DND-41 (cell line): ENCODE data around the gene SPARC.

ENCODE experiments used
- ATAC-seq: fragments of 200-7000 bp; cut with Tn5 transposase; 3 replicates; pipeline ENCODE4 v1.9.1; 2021; ENCODE audit warnings: low read depth; ENCODE audit not compliant: insufficient read depth
- DNase-seq: peaks from one replicate; pipeline ENCODE4 v3.0.0-alpha.2; 2020
- H2AFZ ChIP-seq: 2 replicates; pipeline ENCODE4 v1.6.0; 2012; ENCODE audit warnings: low read depth, low read length
- H3K27ac ChIP-seq: 2 replicates; pipeline ENCODE4 v1.5.1; 2012; ENCODE audit warnings: low read length, inconsistent platforms
- H3K27me3 ChIP-seq: fragments of 200-600 bp; sonication (generic); 2 replicates; pipeline ENCODE4 v1.6.0; 2012; ENCODE audit warnings: low read length, mild to moderate bottlenecking, inconsistent platforms; ENCODE audit not compliant: insufficient read depth, poor library complexity
- H3K36me3 ChIP-seq: 2 replicates; pipeline ENCODE4 v1.5.1; 2012; ENCODE audit warnings: low read length, inconsistent platforms; ENCODE audit not compliant: insufficient read depth
- H3K4me1 ChIP-seq: 2 replicates; pipeline ENCODE4 v1.5.1; 2012; ENCODE audit warnings: mild to moderate bottlenecking, low read length; ENCODE audit not compliant: insufficient read depth
- H3K4me2 ChIP-seq: 2 replicates; pipeline ENCODE4 v1.6.0; 2012; ENCODE audit warnings: mild to moderate bottlenecking, moderate library complexity, low read length, inconsistent platforms; ENCODE audit not compliant: insufficient read depth
- H3K4me3 ChIP-seq, 2 experiments: fragments of 200-600 bp in 1 of 2; shearing (Covaris generic) in 1 of 2; 2 replicates each; pipeline ENCODE4 v1.5.1; 2012 to 2016; ENCODE audit warnings: inconsistent platforms in 2 of 2, low read length in 2 of 2, mild to moderate bottlenecking in 2 of 2, low read depth in 1 of 2, moderate library complexity in 1 of 2
- H3K79me2 ChIP-seq: 2 replicates; pipeline ENCODE4 v1.6.0; 2012; ENCODE audit warnings: low read length, inconsistent platforms; ENCODE audit not compliant: insufficient read depth
- H3K9ac ChIP-seq: 2 replicates; pipeline ENCODE4 v1.6.0; 2012; ENCODE audit warnings: low read depth, mild to moderate bottlenecking, inconsistent platforms, low read length, moderate library complexity
- H3K9me3 ChIP-seq: 2 replicates; pipeline ENCODE4 v1.5.1; 2012; ENCODE audit warnings: low read length, moderate library complexity, mild to moderate bottlenecking, inconsistent platforms; ENCODE audit not compliant: insufficient read depth, severe bottlenecking
- H4K20me1 ChIP-seq: 2 replicates; pipeline ENCODE4 v1.6.0; 2012; ENCODE audit warnings: low read length; ENCODE audit not compliant: insufficient read depth
- EZH2 ChIP-seq: IDR thresholded peaks from 3 replicates; pipeline ENCODE4 v1.6.1; 2012; ENCODE audit warnings: borderline replicate concordance, low read depth, mild to moderate bottlenecking, moderate library complexity, low read length, inconsistent platforms; ENCODE audit not compliant: severe bottlenecking
- TF ChIP-seq, protein P1 (sequence below): IDR thresholded peaks from 2 replicates; pipeline ENCODE4 v1.5.1; 2012; ENCODE audit warnings: borderline replicate concordance, low read length, moderate library complexity, mild to moderate bottlenecking; ENCODE audit not compliant: poor library complexity, severe bottlenecking; ENCODE audit errors: extremely low read depth

The SPARC gene

DNA sequence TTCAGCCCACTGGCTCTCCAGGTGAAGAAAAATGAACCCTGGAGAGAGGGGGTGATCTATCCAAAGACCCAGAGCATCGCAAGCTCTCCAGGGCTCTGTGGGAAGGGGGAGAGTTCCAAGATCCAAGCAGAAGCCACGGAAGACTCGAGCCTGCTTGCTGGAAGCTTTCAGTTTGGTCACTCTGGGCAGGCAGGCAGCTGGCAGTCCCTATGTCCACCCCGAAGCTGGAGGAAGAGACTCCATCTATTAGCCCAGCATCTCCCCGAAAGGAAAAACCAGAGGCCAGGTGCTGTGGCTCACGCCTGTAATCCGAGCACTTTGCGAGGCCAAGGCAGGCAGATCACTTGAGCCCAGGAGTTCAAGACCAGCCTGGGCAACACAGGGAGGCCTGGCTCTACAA, 10.7 kb upstream of the SPARC start:
- Histone ChIP-seq H4K20me1 (no peaks in the 10 kb centered on the region), H2AFZ (no peak overlapping the region), H3K4me2 (no peak overlapping the region), H3K9ac (no peak overlapping the region), H3K27ac (no peak overlapping the region), H3K9me3 (no peaks in the 10 kb centered on the region), H3K4me1 (no peaks in the 10 kb centered on the region), H3K79me2 (no peaks in the 10 kb centered on the region), H3K27me3 (peaks cover under 1% of the 10 kb centered on the region), H3K4me3 (no peak overlapping the region), H3K36me3 (no peaks in the 10 kb centered on the region)
- no peak for ATAC-seq
- no peak for TF ChIP-seq EZH2
- TF ChIP-seq, protein P1, sequence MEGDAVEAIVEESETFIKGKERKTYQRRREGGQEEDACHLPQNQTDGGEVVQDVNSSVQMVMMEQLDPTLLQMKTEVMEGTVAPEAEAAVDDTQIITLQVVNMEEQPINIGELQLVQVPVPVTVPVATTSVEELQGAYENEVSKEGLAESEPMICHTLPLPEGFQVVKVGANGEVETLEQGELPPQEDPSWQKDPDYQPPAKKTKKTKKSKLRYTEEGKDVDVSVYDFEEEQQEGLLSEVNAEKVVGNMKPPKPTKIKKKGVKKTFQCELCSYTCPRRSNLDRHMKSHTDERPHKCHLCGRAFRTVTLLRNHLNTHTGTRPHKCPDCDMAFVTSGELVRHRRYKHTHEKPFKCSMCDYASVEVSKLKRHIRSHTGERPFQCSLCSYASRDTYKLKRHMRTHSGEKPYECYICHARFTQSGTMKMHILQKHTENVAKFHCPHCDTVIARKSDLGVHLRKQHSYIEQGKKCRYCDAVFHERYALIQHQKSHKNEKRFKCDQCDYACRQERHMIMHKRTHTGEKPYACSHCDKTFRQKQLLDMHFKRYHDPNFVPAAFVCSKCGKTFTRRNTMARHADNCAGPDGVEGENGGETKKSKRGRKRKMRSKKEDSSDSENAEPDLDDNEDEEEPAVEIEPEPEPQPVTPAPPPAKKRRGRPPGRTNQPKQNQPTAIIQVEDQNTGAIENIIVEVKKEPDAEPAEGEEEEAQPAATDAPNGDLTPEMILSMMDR, result no peak
- no peak for DNase-seq

DNA sequence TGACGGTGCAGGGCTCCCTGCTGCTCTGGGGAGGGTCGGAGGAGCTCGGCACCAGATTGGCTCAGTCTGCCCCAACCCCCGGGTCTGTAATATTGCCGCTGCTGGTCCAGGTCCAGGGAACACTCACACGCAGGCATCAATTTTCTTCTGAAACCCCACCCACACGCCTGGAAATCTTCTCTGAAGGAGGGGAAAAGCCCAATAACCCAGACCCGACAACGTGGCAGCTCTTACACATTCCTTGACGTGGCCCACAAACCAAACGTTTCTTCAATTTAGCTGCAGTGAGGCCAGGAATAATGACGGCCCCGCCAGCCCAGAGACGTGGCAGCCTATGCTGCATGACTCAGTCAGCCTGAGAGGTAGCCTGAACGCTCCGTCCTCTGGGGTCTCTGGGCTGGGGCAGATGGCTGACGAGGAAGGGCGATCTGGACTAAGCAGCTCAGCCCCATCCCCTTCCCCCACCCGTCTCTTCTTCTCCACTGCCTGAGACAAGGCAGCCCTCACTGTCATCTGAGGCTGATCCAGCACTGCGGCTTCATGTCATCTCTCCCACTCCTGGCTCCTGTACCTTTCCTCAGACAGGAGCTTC, 9.9 kb upstream of the SPARC start:
- Histone ChIP-seq H3K36me3 (no peaks in the 10 kb centered on the region), H3K9ac (no peak overlapping the region), H4K20me1 (no peaks in the 10 kb centered on the region), H3K4me3 (no peak overlapping the region), H3K4me2 (no peak overlapping the region), H3K4me1 (no peaks in the 10 kb centered on the region), H3K27me3 (peaks cover 5% of the 10 kb centered on the region), H3K79me2 (no peaks in the 10 kb centered on the region), H3K27ac (no peak overlapping the region), H3K9me3 (no peaks in the 10 kb centered on the region), H2AFZ (no peak overlapping the region)
- TF ChIP-seq, protein P1, result no peak
- no peak for ATAC-seq
- no peak for DNase-seq

GRCh38 chr5:151695464-151695863, 8.7 kb upstream of the SPARC start:
- ATAC-seq (no peak), DNase-seq (no peak)
- Histone ChIP-seq H3K4me3 (no peak overlapping the region), H3K4me1 (no peaks in the 10 kb centered on the region), H3K4me2 (no peak overlapping the region), H3K79me2 (no peaks in the 10 kb centered on the region), H2AFZ (no peak overlapping the region), H4K20me1 (no peaks in the 10 kb centered on the region), H3K36me3 (no peaks in the 10 kb centered on the region), H3K9ac (no peak overlapping the region), H3K9me3 (no peaks in the 10 kb centered on the region), H3K27ac (no peak overlapping the region), H3K27me3 (peaks cover 9% of the 10 kb centered on the region)
- TF ChIP-seq, protein P1, result no peak
- no peak for TF ChIP-seq EZH2

DNA sequence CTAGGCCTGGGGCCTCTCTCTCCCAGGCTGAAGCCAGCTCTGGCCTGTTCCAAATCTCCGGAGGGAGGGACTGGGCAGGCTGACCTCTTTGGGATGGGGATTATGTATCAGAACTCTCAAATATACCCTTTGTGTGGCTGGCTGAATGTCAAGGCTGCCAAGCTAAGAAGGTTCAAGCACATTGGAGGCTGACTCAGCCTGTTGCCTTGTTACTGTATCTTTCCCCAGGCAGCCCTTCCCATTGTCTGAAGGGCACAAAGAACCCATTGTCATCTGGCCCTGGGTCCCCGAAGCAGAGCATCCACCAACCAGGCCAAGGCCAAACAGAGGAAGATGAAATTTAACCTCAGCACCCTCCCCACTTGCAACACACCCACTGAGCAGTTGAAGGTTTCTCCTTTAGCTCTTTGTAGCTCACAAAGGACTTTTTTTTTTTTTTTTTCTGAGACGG, 7.3 kb upstream of the SPARC start:
- Histone ChIP-seq H3K9me3 (no peaks in the 10 kb centered on the region), H3K79me2 (no peaks in the 10 kb centered on the region), H2AFZ (no peak overlapping the region), H3K27me3 (peaks cover 9% of the 10 kb centered on the region), H3K4me3 (no peak overlapping the region), H3K27ac (no peak overlapping the region), H3K4me1 (no peaks in the 10 kb centered on the region), H4K20me1 (no peaks in the 10 kb centered on the region), H3K9ac (no peak overlapping the region), H3K36me3 (no peaks in the 10 kb centered on the region), H3K4me2 (no peak overlapping the region)
- ATAC-seq (no peak), DNase-seq (no peak)
- no peak for TF ChIP-seq EZH2
- TF ChIP-seq, protein P1, result no peak
